Activated naive CD8-positive, alpha-beta T cell treated with anti-CD3 and anti-CD28 coated beads for 36 hours (primary cell): ENCODE measurements around the gene NEUROD2. TPM values are rescaled to one million over a fixed set of nuclear protein-coding genes. Genes with fewer than 3 reads are reported as not detected.
"Not testable (repeated sequence)": the region's sequence is repeated elsewhere in the genome, so short reads cannot be mapped to it uniquely, and the experiment has no call there.

Experiments
- DNase-seq: peaks from one replicate; pipeline ENCODE4 v3.0.0; 2021
- H3K27ac Mint-ChIP-seq: one replicate; pipeline ENCODE4 v1.8.0; 2022; ENCODE audit warnings: mild to moderate bottlenecking, moderate library complexity, mixed read lengths
- H3K27me3 Mint-ChIP-seq: one replicate; pipeline ENCODE4 v1.8.0; 2022; ENCODE audit warnings: mild to moderate bottlenecking, mixed read lengths
- H3K36me3 Mint-ChIP-seq: one replicate; pipeline ENCODE4 v1.8.0; 2021; ENCODE audit warnings: mild to moderate bottlenecking, mixed read lengths
- H3K4me1 Mint-ChIP-seq: one replicate; pipeline ENCODE4 v1.8.0; 2021; ENCODE audit warnings: mixed read lengths
- H3K4me3 Mint-ChIP-seq: one replicate; pipeline ENCODE4 v1.8.0; 2022; ENCODE audit warnings: mild to moderate bottlenecking, moderate library complexity, mixed read lengths
- H3K9me3 Mint-ChIP-seq: one replicate; pipeline ENCODE4 v1.8.0; 2022; ENCODE audit warnings: mixed read lengths
- total RNA-seq, 2 experiments: library from RNA; stranded (reverse); gene quantifications; one replicate each; pipeline ENCODE4 v1.2.3, GENCODE V29; 2021

Gene NEUROD2
- total RNA-seq, 2 experiments from 2014 or later = not detected

DNA sequence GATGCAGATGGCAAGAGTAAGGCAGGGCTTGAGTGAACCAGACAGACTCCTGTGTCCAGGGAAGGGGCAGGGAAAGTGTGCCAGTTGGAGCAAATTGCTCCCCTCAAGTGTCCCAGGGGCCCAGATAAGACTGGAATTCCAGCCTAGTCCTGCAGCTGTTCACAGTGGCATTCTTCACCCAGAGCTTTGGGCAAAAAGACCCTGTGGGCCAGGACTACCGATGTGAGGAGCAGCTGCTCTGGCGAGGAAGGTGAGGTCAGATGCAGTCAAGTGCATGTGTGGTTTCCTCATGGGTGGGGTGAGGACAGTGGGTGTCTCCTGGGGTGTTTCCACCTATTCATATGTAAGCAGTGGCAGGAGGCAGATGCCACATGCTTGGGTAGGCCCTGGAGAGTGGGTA lies 14.3 kb downstream of the NEUROD2 start:
- no peaks in the 10 kb centered on the region for H3K9me3 Mint-ChIP-seq
- H3K4me3 Mint-ChIP-seq = no peak overlapping the region
- H3K36me3 Mint-ChIP-seq = no peaks in the 10 kb centered on the region
- H3K27ac Mint-ChIP-seq = no peak overlapping the region
- H3K4me1 Mint-ChIP-seq = peaks cover 10% of the 10 kb centered on the region
- peaks cover 65% of the 10 kb centered on the region for H3K27me3 Mint-ChIP-seq
- no peak for DNase-seq

DNA sequence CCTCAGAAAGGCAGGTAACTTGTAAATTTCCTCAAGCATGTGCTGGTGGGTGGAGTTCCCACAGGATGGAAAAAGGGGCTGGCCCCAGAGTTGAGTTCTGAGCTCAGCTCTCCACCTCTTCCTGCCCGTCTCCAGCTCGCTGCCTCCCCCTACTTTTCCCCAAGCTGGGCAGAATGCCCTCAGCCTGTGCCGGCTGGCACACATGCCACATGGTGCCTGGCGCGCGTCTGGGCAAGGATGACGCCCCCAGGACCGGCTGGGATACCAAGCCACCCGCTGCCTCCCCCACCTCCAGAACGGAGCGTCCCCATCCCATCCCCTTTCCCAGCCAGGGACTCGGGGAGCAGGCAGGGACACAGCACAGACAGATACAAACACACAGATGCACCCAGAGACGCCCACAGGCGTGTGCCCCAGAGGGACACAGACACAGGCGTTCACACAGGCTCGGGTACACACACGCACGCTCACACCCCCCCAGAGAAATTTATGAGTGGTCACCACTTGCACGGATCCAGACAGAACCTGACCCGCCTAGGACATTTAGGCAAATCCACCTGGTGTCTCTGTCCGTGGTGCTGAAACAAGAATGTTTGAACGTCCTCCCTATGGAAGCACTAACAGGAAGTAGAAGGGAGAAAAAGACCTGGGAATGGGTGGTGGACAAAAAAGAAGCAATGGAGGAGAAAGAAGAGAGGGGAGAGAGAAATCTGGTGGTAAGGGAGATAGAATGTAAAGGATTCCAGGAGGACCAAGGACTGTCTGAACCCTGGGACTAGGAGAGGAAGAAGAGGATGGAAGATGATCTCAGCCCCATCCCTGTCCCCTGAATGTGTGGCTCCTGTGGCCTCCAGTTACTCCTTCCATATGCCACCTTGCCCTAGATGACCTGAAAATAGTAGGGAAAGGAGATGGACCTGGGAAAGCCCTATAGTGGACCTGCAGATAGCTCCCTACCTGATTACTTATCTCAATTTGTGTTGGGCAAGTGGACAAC lies 15.5 kb downstream of the NEUROD2 start:
- Mint-ChIP-seq H3K27ac (no peak overlapping the region), H3K36me3 (no peaks in the 10 kb centered on the region), H3K4me3 (no peak overlapping the region), H3K4me1 (peaks cover 2% of the 10 kb centered on the region), H3K9me3 (no peaks in the 10 kb centered on the region), H3K27me3 (peaks cover 55% of the 10 kb centered on the region)
- no peak for DNase-seq

GRCh38 chr17:39590180-39590579 lies 17.5 kb downstream of the NEUROD2 start:
- peaks cover 38% of the 10 kb centered on the region for H3K27me3 Mint-ChIP-seq
- DNase-seq, H3K9me3 Mint-ChIP-seq, H3K36me3 Mint-ChIP-seq, H3K4me1 Mint-ChIP-seq, H3K4me3 Mint-ChIP-seq, H3K27ac Mint-ChIP-seq: not testable (repeated sequence)

GRCh38 chr17:39582658-39583057 lies 25.1 kb downstream of the NEUROD2 start:
- Mint-ChIP-seq H3K27ac (no peak overlapping the region), H3K27me3 (peaks cover 4% of the 10 kb centered on the region), H3K4me1 (no peaks in the 10 kb centered on the region), H3K4me3 (no peak overlapping the region), H3K9me3 (no peaks in the 10 kb centered on the region), H3K36me3 (no peaks in the 10 kb centered on the region)
- no peak for DNase-seq

DNA sequence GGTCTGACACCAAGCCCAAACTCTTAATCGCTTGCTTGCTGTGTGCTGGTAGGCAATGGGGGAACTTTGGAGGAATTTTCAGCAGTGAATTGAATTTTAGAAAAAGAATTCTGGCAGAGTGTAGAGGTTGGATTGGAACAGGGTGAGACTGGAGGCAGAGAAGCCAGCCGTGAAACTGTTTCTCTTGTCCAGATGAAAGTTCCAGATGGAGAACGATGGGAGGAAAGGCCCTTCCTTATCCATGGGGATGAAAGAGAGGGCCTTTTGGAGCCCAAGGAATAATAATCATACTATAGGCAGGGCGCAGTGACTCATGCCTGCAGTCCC lies 26.0 kb downstream of the NEUROD2 start:
- Mint-ChIP-seq H3K27me3 (peaks cover under 1% of the 10 kb centered on the region), H3K4me1 (no peaks in the 10 kb centered on the region), H3K27ac (no peak overlapping the region), H3K9me3 (no peaks in the 10 kb centered on the region), H3K36me3 (no peaks in the 10 kb centered on the region), H3K4me3 (no peak overlapping the region)
- DNase-seq = no peak

DNA sequence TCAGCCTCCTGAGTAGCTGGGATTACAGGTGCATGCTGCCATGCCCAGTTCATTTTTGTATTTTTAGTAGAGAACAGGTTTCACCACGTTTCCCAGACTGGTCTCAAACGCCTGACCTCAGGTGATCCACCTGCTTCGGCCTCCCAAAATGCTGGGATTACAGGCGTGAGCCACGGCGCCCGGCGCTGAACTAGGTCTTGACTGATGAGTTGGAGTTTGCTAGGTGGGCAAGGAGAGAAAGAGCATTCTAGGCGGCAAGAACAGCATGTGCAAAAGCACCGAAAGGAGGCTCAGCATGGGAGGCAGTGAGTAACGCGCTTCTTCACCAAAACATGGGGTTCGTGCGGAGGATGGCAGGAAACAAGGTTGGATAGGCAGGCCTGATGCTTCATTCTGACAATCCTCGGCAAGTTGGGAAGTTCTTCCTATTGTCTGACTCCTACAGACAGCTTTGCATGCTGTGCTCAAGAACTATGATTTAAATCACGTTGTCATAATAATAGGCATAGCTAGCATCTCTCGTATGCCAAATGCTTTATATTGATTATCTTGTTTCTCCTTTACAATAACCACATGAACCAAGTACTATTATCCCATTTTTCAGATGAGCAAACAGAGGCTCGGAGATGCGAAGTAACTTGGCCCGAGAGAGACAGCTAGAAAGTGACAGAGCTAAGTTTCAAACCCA lies 26.5 kb downstream of the NEUROD2 start:
- Mint-ChIP-seq H3K27me3 (no peaks in the 10 kb centered on the region), H3K4me3 (no peak overlapping the region), H3K27ac (no peak overlapping the region), H3K4me1 (no peaks in the 10 kb centered on the region), H3K9me3 (no peaks in the 10 kb centered on the region), H3K36me3 (no peaks in the 10 kb centered on the region)
- DNase-seq = no peak

DNA sequence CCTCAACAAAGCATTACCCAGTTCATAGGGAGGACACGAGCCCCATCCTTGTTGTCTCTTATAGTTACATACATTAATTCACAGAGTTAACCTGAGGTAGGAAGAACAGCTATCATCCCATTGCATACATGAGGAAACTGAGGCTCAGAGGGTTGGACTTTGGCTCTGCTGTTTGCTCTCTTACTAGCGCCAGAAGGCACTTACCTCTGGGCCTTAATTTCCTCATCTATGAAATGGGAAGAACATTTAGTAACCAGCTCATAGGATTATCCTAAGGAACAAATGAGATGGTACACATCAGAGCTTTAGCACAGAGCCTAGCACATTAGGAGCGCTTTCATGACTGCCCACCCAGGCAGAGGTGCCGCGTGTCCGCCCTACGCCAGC lies 27.6 kb downstream of the NEUROD2 start:
- DNase-seq = no peak
- H3K27me3 Mint-ChIP-seq = peaks cover 6% of the 10 kb centered on the region
- H3K36me3 Mint-ChIP-seq = no peaks in the 10 kb centered on the region
- H3K4me1 Mint-ChIP-seq = no peaks in the 10 kb centered on the region
- no peak overlapping the region for H3K27ac Mint-ChIP-seq
- no peak overlapping the region for H3K4me3 Mint-ChIP-seq
- no peaks in the 10 kb centered on the region for H3K9me3 Mint-ChIP-seq

GRCh38 chr17:39579318-39580081 lies 28.2 kb downstream of the NEUROD2 start:
- H3K36me3 Mint-ChIP-seq = no peaks in the 10 kb centered on the region
- no peaks in the 10 kb centered on the region for H3K9me3 Mint-ChIP-seq
- no peak overlapping the region for H3K4me3 Mint-ChIP-seq
- H3K4me1 Mint-ChIP-seq = no peaks in the 10 kb centered on the region
- H3K27ac Mint-ChIP-seq = no peak overlapping the region
- DNase-seq = no peak
- peaks cover 11% of the 10 kb centered on the region for H3K27me3 Mint-ChIP-seq

DNA sequence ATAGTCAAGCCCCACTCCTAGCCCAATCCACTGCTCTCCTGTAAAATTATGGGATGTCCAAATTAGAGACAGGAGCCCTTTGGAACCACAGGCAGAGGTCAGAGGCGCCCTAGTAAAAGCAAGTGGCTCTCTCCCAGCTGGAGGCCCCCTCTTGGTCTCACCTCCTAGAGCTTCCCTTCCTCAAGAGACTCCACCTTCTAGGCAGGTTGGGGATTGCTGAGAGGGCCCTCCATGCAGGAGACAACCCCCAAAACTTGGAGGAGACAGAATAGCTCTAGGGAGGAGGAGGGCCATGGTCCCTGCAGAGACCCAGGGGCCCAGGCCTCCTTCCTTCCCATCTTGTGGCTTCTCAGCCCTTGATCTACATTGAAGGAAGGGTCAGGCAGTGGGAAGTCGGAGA lies 29.4 kb downstream of the NEUROD2 start:
- no peak overlapping the region for H3K4me3 Mint-ChIP-seq
- H3K9me3 Mint-ChIP-seq = no peaks in the 10 kb centered on the region
- no peak overlapping the region for H3K27ac Mint-ChIP-seq
- peaks cover 2% of the 10 kb centered on the region for H3K4me1 Mint-ChIP-seq
- peaks cover 17% of the 10 kb centered on the region for H3K27me3 Mint-ChIP-seq
- no peaks in the 10 kb centered on the region for H3K36me3 Mint-ChIP-seq
- DNase-seq = no peak

- H3K27me3 Mint-ChIP-seq = peaks cover 17% of the 10 kb centered on the region
- H3K4me1 Mint-ChIP-seq = peaks cover 2% of the 10 kb centered on the region
- H3K27ac Mint-ChIP-seq = no peak overlapping the region
- peaks cover 4% of the 10 kb centered on the region for H3K9me3 Mint-ChIP-seq
- peaks cover 8% of the 10 kb centered on the region for H3K36me3 Mint-ChIP-seq
- no peak for DNase-seq
- no peak overlapping the region for H3K4me3 Mint-ChIP-seq
Measured at GRCh38 chr17:39576187-39576586, 31.5 kb downstream of the NEUROD2 start.

DNA sequence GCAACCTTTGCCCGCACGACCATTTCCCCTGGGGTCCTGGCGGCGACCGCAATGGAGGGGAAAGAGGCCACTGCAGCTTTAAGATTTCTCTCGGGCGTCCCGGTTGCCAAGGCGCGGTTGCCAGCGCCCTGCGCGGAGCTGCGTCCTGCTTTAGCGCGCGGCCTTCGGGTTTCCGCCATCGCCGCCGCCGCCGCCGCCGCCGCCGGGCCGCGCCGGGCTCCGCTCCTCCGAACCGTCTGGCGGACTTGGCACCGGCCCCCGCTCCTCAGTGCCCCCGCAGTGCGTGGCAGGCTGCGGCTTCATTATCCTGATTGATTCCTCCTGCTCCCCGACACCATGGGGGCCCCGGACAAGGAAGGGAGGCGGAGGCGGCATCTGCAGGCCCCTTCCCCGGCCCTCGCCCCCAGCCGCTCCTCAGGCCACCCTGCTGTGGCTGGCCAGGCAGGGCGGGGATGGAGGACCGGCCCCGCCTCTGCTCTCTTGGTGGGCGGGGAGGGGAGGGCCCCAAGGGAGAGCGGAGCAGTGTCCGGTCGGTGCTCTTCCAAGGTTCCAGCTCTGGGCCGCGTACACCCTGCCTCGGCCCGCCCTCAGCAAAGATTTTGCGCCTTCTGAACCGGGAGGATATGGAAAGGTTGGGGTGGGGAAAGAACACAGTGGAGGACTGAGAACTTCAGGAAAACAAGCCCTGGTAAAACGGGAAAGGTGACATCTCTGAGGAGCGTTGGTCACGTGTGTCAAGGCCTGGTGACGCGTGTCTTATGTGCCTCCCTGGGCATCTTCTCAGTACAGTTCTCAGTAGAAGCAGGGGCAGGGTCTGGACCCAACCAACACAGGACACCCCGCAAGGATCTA lies 34.0 kb downstream of the NEUROD2 start:
- Mint-ChIP-seq H3K27me3 (peaks cover 17% of the 10 kb centered on the region), H3K36me3 (peaks cover 27% of the 10 kb centered on the region), H3K4me1 (peaks cover 2% of the 10 kb centered on the region), H3K27ac (no peak overlapping the region), H3K9me3 (peaks cover 10% of the 10 kb centered on the region), H3K4me3 (peak overlapping the region; percentile 73)
- DNase-seq = peak; percentile 55

DNA sequence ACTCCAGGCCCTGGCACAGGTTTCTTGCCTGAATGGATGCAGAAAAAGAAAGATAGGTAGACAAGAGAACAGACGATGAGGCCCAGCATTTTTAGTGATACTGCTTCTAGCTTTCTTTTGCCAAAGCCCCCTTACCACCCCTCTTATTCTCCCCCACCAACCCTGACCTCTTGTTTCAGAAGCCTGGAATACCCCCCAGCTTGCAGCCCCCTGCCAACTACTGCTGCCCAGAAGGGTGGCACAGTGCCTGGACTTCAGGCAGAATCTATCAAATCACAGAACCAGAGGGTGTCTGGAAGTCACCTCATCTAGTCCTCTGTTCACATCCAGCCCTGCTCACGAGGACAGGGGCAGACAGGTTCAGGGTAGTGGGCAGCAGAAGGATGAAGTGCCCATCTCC lies 35.6 kb downstream of the NEUROD2 start:
- no peak for DNase-seq
- Mint-ChIP-seq H3K4me3 (no peak overlapping the region), H3K4me1 (peaks cover 2% of the 10 kb centered on the region), H3K27me3 (peaks cover 17% of the 10 kb centered on the region), H3K9me3 (peaks cover 10% of the 10 kb centered on the region), H3K36me3 (peaks cover 38% of the 10 kb centered on the region), H3K27ac (no peak overlapping the region)

DNA sequence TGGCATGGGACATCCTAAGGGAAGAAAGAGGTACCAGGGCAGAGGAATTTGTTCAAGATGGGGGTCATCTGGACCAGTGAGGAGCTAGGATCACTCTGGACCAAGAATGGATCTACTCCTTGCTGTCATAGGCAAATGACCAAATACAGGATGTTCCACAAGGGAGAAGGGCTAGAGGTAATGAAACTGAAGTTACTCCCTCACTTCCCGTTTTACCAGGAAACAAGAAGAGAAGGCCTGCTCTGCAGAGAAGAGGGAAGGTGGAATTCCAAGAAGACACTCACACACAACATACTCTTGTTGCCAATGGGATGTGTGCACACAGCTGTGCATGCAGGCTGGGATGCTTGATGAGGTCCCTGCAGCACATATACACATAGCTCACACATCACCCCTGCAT lies 38.6 kb downstream of the NEUROD2 start:
- peaks cover 4% of the 10 kb centered on the region for H3K27me3 Mint-ChIP-seq
- peaks cover 2% of the 10 kb centered on the region for H3K4me1 Mint-ChIP-seq
- no peak for DNase-seq
- no peak overlapping the region for H3K27ac Mint-ChIP-seq
- H3K36me3 Mint-ChIP-seq = peaks cover 41% of the 10 kb centered on the region
- peaks cover 10% of the 10 kb centered on the region for H3K9me3 Mint-ChIP-seq
- H3K4me3 Mint-ChIP-seq = no peak overlapping the region

DNA sequence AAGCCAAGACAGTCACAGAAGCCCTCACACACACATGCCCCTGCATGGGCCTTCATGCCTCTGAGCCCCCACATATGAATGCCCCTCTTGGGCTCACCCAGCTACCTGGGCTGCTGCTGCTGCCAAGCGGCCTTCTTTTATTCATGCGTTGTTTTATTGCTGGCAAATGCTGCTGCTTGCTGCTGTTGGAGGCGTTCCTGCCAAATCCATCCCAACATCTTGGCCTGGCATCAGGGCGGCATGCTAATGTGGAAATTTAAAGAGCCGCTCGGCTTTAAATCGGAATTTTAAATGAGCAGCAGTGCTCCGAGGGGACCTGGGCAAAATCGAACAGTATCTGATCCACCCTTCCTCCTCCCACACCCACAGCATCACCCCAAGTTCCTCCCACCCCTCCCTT lies 39.0 kb downstream of the NEUROD2 start:
- Mint-ChIP-seq H3K4me3 (no peak overlapping the region), H3K4me1 (no peaks in the 10 kb centered on the region), H3K36me3 (peaks cover 41% of the 10 kb centered on the region), H3K27ac (no peak overlapping the region), H3K27me3 (no peaks in the 10 kb centered on the region), H3K9me3 (peaks cover 10% of the 10 kb centered on the region)
- DNase-seq = no peak
